Memory B cell (primary cell): Measurements from ENCODE around the gene SLC3A2.
"Not testable (repeated sequence)": the region's sequence is repeated elsewhere in the genome, so short reads cannot be mapped to it uniquely, and the experiment has no call there.

ENCODE experiments used
- ATAC-seq: fragments of 150-1000 bp; cut with Tn5 transposase; 2 replicates; pipeline ENCODE4 v1.10.0; 2021; ENCODE audit warnings: low read depth, mild to moderate bottlenecking, moderate library complexity
- DNase-seq, 2 donors: peaks; one replicate each; pipeline ENCODE4 v3.0.0; 2022; ENCODE audit warnings: low spot score in 2 of 2
- H3K27ac Mint-ChIP-seq: one replicate; pipeline ENCODE4 v1.8.0; 2022; ENCODE audit warnings: mild to moderate bottlenecking, moderate library complexity, mixed read lengths
- H3K27me3 Mint-ChIP-seq: one replicate; pipeline ENCODE4 v1.8.0; 2022; ENCODE audit warnings: mixed read lengths
- H3K36me3 Mint-ChIP-seq: one replicate; pipeline ENCODE4 v1.8.0; 2022; ENCODE audit warnings: mild to moderate bottlenecking, mixed read lengths
- H3K4me1 Mint-ChIP-seq: one replicate; pipeline ENCODE4 v1.8.0; 2022; ENCODE audit warnings: mixed read lengths
- H3K4me3 Mint-ChIP-seq: one replicate; pipeline ENCODE4 v1.8.0; 2022; ENCODE audit warnings: mild to moderate bottlenecking, moderate library complexity, mixed read lengths
- H3K9me3 Mint-ChIP-seq: one replicate; pipeline ENCODE4 v1.8.0; 2022; ENCODE audit warnings: mixed read lengths

The SLC3A2 gene

DNA sequence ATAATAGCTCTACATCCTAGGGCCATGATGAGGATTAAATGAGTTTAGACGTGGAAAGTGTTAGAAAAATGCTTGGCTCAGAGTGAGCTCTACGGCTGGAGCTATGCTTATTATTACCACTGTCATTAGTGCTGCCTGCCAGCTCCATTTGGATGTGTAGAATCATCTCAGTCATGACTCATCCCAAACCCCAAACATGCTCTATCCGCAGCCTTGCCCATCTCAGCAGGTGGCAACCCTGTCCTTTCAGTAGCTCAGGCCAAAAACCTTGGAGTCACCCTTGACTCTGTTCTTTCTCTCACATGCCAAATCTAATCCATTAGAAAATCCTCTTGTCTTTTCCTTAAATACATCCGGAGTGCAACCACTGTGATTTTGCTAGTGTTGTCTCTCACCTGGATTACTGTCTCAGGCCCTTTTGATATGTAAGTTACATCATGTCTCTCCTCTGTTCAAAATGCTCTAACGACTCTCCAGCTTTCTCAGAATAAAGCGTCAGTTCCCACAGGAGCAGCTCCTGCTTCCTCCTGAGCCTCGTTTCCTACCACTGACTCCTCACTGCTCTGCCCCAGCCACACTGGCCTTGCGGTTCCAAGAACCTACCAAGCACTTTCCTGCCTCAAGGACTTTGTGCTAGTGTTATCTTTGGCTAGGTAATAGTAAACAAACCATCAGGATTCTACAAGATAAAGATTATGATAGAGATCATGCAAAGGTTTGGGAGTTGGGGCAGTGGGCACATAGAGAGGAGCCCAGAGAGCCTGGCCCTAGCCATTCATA, 51.0 kb downstream of the SLC3A2 start:
- Mint-ChIP-seq H3K27me3 (peaks cover 32% of the 10 kb centered on the region), H3K9me3 (no peaks in the 10 kb centered on the region), H3K4me1 (peaks cover 2% of the 10 kb centered on the region), H3K27ac (no peak overlapping the region), H3K4me3 (no peak overlapping the region), H3K36me3 (no peaks in the 10 kb centered on the region)
- no peak for ATAC-seq
- DNase-seq = no peak

DNA sequence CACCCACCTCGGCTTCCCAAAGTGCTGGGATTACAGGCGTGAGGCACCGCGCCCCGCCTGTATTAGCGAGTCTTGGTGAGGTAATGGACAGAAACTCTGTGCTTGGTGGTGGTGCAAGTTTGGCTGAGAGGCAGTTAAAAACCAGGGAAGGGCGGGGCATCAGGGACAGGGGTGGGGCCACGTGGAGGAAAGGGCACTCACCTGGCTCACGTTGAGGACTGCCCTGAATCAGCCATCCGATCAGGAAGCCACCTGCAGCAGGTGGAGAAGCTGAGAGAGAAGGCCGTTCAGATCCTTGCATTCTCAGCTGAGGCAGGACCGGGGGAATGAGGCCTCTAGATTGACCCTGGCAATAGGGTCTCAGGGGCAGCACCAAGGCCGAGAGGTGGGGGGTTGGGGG, 52.6 kb downstream of the SLC3A2 start:
- H3K27ac Mint-ChIP-seq = no peak overlapping the region
- no peak overlapping the region for H3K4me3 Mint-ChIP-seq
- no peaks in the 10 kb centered on the region for H3K4me1 Mint-ChIP-seq
- H3K36me3 Mint-ChIP-seq = no peaks in the 10 kb centered on the region
- DNase-seq (no peak), ATAC-seq (no peak)
- H3K27me3 Mint-ChIP-seq = peaks cover 31% of the 10 kb centered on the region
- H3K9me3 Mint-ChIP-seq = peaks cover 3% of the 10 kb centered on the region

DNA sequence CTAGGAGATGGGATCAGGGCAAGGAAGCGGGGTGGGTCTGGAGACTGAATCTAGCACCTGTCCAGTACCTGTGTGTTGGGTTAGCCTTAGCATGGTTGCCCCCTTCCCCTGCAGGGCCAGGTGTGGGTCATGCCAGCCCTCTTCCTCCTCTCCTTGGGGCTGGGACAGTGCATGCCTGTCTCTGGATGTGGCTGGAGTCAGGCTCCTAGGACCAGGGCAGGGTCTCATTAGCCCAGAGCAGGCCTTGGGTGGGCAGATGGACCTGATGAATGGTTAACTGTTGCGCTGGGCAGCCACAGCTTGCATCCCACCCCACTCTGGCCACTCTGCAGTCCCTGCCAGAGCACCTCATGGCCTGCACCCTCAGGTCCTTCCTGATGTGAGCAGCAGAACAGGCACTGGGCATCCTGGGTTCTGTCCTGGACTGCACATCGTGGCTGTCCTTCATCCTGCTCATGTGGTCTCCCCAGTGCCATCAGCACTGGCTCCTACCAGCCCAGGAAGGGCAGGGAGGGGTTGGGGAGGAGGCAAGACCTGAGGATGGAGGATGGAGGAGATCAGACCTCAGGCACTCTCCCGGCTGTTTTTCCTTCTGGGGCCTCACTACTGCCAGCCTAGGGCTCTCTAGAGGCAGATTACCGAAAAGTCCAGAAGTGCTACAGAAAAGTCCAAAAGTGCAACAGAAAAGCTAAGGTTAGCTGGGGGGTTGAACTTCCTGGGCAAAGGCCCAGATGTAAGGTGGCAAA, 53.2 kb downstream of the SLC3A2 start:
- Mint-ChIP-seq H3K27ac (no peak overlapping the region), H3K4me1 (no peaks in the 10 kb centered on the region), H3K4me3 (no peak overlapping the region), H3K27me3 (peaks cover 25% of the 10 kb centered on the region), H3K36me3 (no peaks in the 10 kb centered on the region), H3K9me3 (peaks cover 3% of the 10 kb centered on the region)
- no peak for DNase-seq
- no peak for ATAC-seq

DNA sequence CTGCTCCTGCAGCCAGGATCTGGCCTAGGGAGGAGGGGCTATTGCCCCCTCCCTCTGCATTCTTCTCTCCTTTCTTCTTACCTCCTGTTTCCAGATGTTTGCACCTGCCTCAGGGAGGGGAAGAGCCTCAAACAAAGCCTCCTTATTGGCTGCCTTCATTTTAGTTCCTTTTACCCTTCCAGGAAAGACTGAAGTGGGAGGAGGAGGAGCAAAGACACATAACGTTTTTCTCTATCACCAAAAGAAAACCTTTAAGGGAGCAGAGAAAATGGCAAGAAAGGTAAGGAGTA, 53.7 kb downstream of the SLC3A2 start:
- ATAC-seq (no peak), DNase-seq (no peak)
- Mint-ChIP-seq H3K27ac (no peak overlapping the region), H3K36me3 (no peaks in the 10 kb centered on the region), H3K9me3 (peaks cover 3% of the 10 kb centered on the region), H3K4me3 (no peak overlapping the region), H3K4me1 (no peaks in the 10 kb centered on the region), H3K27me3 (peaks cover 22% of the 10 kb centered on the region)

DNA sequence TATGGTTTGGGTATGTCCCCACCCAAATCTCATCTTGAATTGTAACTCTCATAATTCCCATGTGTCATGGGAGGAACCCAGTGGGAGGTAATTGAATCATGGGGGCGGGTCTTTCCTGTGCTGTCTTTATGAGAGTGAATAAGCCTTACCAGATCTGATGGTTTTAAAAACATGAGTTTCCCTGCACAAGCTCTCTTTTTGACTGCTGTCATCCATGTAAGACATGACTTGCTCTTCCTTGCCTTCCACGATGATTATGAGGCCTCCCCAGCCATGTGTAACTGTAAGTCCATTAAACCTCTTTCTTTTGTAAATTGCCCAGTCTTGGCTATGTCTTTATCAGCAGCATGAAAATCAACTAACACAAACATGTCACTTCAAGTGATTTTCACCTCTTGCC, 56.8 kb downstream of the SLC3A2 start:
- not testable (repeated sequence) for H3K9me3 Mint-ChIP-seq, H3K4me3 Mint-ChIP-seq, H3K27ac Mint-ChIP-seq, ATAC-seq, DNase-seq, H3K4me1 Mint-ChIP-seq, H3K36me3 Mint-ChIP-seq, H3K27me3 Mint-ChIP-seq
